Parathyroid adenoma (tissue), 2 donors: Measurements from ENCODE around the gene PRRX2.

ENCODE experiments used
- H2AFZ ChIP-seq: fragments of 300-600 bp; sonication (generic); one replicate; pipeline ENCODE4 v1.7.0; 2017; ENCODE audit warnings: antibody characterized with exemption, mild to moderate bottlenecking
- H3K27ac ChIP-seq: fragments of 300-600 bp; sonication (generic); one replicate; pipeline ENCODE4 v1.7.0; 2017
- H3K27me3 ChIP-seq: fragments of 300-600 bp; sonication (generic); one replicate; pipeline ENCODE4 v1.7.0; 2017; ENCODE audit warnings: low read length; ENCODE audit not compliant: control insufficient read depth, insufficient read depth
- H3K36me3 ChIP-seq: fragments of 300-600 bp; sonication (generic); one replicate; pipeline ENCODE4 v1.7.0; 2017; ENCODE audit warnings: low read length; ENCODE audit not compliant: control insufficient read depth, insufficient read depth
- H3K4me1 ChIP-seq: fragments of 300-600 bp; sonication (generic); one replicate; pipeline ENCODE4 v1.7.0; 2017; ENCODE audit warnings: control low read depth
- H3K4me2 ChIP-seq: fragments of 300-600 bp; sonication (generic); one replicate; pipeline ENCODE4 v1.7.0; 2017; ENCODE audit warnings: low read length
- H3K4me3 ChIP-seq: fragments of 300-600 bp; sonication (generic); one replicate; pipeline ENCODE4 v1.7.0; 2017; ENCODE audit warnings: low read depth, low read length
- H3K79me2 ChIP-seq: fragments of 300-600 bp; sonication (generic); one replicate; pipeline ENCODE4 v1.7.0; 2017; ENCODE audit warnings: control low read depth
- H3K9ac ChIP-seq: fragments of 300-600 bp; sonication (generic); one replicate; pipeline ENCODE4 v1.7.0; 2017; ENCODE audit warnings: mild to moderate bottlenecking
- H3K9me3 ChIP-seq: fragments of 300-600 bp; sonication (generic); one replicate; pipeline ENCODE4 v1.7.0; 2017; ENCODE audit warnings: low read length; ENCODE audit not compliant: control insufficient read depth
- CTCF ChIP-seq: fragments of 300-600 bp; sonication (generic); IDR thresholded peaks from one replicate; pipeline ENCODE4 v1.7.0; 2017; ENCODE audit warnings: antibody characterized with exemption, mild to moderate bottlenecking
- donor health status: primary hyperparathyroidism.

Gene PRRX2

GRCh38 chr9:129647635-129648034 is 17.8 kb upstream of the PRRX2 start:
- H3K27me3 ChIP-seq: no peaks in the 10 kb centered on the region
- no peak overlapping the region for H2AFZ ChIP-seq
- no peaks in the 10 kb centered on the region for H3K9me3 ChIP-seq
- TF ChIP-seq CTCF: no peak
- H3K4me3 ChIP-seq: no peak overlapping the region
- H3K36me3 ChIP-seq: no peaks in the 10 kb centered on the region
- no peak overlapping the region for H3K27ac ChIP-seq
- H3K79me2 ChIP-seq: no peaks in the 10 kb centered on the region
- no peaks in the 10 kb centered on the region for H3K4me1 ChIP-seq
- no peak overlapping the region for H3K9ac ChIP-seq
- H3K4me2 ChIP-seq: no peak overlapping the region

GRCh38 chr9:129648092-129648763 is 17.2 kb upstream of the PRRX2 start:
- H3K79me2 ChIP-seq: no peaks in the 10 kb centered on the region
- H3K9ac ChIP-seq: no peak overlapping the region
- H3K9me3 ChIP-seq: no peaks in the 10 kb centered on the region
- no peaks in the 10 kb centered on the region for H3K27me3 ChIP-seq
- H3K4me2 ChIP-seq: no peak overlapping the region
- H3K36me3 ChIP-seq: no peaks in the 10 kb centered on the region
- no peak overlapping the region for H2AFZ ChIP-seq
- H3K27ac ChIP-seq: no peak overlapping the region
- H3K4me3 ChIP-seq: no peak overlapping the region
- TF ChIP-seq CTCF: no peak
- H3K4me1 ChIP-seq: no peaks in the 10 kb centered on the region

GRCh38 chr9:129648764-129649115 is 16.7 kb upstream of the PRRX2 start:
- no peak overlapping the region for H3K9ac ChIP-seq
- H3K9me3 ChIP-seq: no peaks in the 10 kb centered on the region
- H3K27ac ChIP-seq: no peak overlapping the region
- no peaks in the 10 kb centered on the region for H3K79me2 ChIP-seq
- no peaks in the 10 kb centered on the region for H3K36me3 ChIP-seq
- H3K4me3 ChIP-seq: no peak overlapping the region
- no peak overlapping the region for H2AFZ ChIP-seq
- no peak for TF ChIP-seq CTCF
- no peaks in the 10 kb centered on the region for H3K27me3 ChIP-seq
- H3K4me2 ChIP-seq: no peak overlapping the region
- no peaks in the 10 kb centered on the region for H3K4me1 ChIP-seq

- no peaks in the 10 kb centered on the region for H3K36me3 ChIP-seq
- H3K4me1 ChIP-seq: no peaks in the 10 kb centered on the region
- H3K9me3 ChIP-seq: no peaks in the 10 kb centered on the region
- H3K4me2 ChIP-seq: no peak overlapping the region
- H3K27me3 ChIP-seq: no peaks in the 10 kb centered on the region
- no peaks in the 10 kb centered on the region for H3K79me2 ChIP-seq
- no peak overlapping the region for H3K27ac ChIP-seq
- H3K4me3 ChIP-seq: no peak overlapping the region
- no peak overlapping the region for H2AFZ ChIP-seq
- H3K9ac ChIP-seq: no peak overlapping the region
- TF ChIP-seq CTCF: no peak
Measured at GRCh38 chr9:129649726-129650679, 15.4 kb upstream of the PRRX2 start.
